DOHH2 (cell line): Measurements from ENCODE around the gene ANKS1B.

ENCODE experiments used
- H3F3A ChIP-seq: fragments of 200-600 bp; sonication (generic), shearing (Covaris generic); 2 replicates; pipeline ENCODE4 v1.6.0; 2016; ENCODE audit warnings: antibody characterized with exemption, mild to moderate bottlenecking; ENCODE audit not compliant: control insufficient read depth, insufficient read depth
- H3K27ac ChIP-seq: fragments of 200-600 bp; sonication (generic); 2 replicates; pipeline ENCODE4 v1.5.1; 2014; ENCODE audit warnings: low read depth, mild to moderate bottlenecking, low read length, moderate library complexity
- H3K27me3 ChIP-seq: fragments of 200-600 bp; sonication (generic); 2 replicates; pipeline ENCODE4 v1.6.1; 2014; ENCODE audit warnings: mild to moderate bottlenecking, low read length, mixed read lengths; ENCODE audit not compliant: control insufficient read depth
- H3K36me3 ChIP-seq: fragments of 200-600 bp; sonication (generic); 2 replicates; pipeline ENCODE4 v1.6.1; 2014; ENCODE audit warnings: mild to moderate bottlenecking, low read length, moderate library complexity, mixed read lengths; ENCODE audit not compliant: control insufficient read depth
- H3K4me1 ChIP-seq: fragments of 200-600 bp; sonication (generic); 2 replicates; pipeline ENCODE4 v1.6.1; 2014; ENCODE audit warnings: mild to moderate bottlenecking, low read length, mixed read lengths; ENCODE audit not compliant: control insufficient read depth
- H3K4me2 ChIP-seq: fragments of 200-600 bp; sonication (generic); 2 replicates; pipeline ENCODE4 v1.6.0; 2014; ENCODE audit warnings: mild to moderate bottlenecking, low read length, moderate library complexity
- H3K4me3 ChIP-seq: fragments of 200-600 bp; sonication (generic); 2 replicates; pipeline ENCODE4 v1.5.1; 2014; ENCODE audit warnings: mild to moderate bottlenecking, low read length, mixed read lengths
- H3K79me2 ChIP-seq: fragments of 200-600 bp; sonication (generic); 2 replicates; pipeline ENCODE4 v1.6.1; 2014; ENCODE audit warnings: mild to moderate bottlenecking, low read length, mixed read lengths; ENCODE audit not compliant: control insufficient read depth
- H3K9me2 ChIP-seq: fragments of 200-600 bp; sonication (generic); replicated peaks from 2 replicates; pipeline ENCODE4 v1.6.1; 2014; ENCODE audit warnings: mild to moderate bottlenecking, low read length, mixed read lengths; ENCODE audit not compliant: control insufficient read depth
- H3K9me3 ChIP-seq: fragments of 200-600 bp; sonication (generic); 2 replicates; pipeline ENCODE4 v1.6.1; 2014; ENCODE audit warnings: antibody characterized with exemption, low read length, mixed read lengths; ENCODE audit not compliant: control insufficient read depth, insufficient read depth
- H4K20me1 ChIP-seq: fragments of 200-600 bp; sonication (generic); 2 replicates; pipeline ENCODE4 v1.6.0; 2014; ENCODE audit warnings: low read depth, mild to moderate bottlenecking, antibody characterized with exemption, low read length, moderate library complexity; ENCODE audit not compliant: control insufficient read depth, insufficient read depth
- CTCF ChIP-seq: fragments of 200-600 bp; sonication (generic); IDR thresholded peaks from one replicate; pipeline ENCODE4 v1.5.1; 2014; ENCODE audit warnings: antibody characterized with exemption, mild to moderate bottlenecking, low read depth, low read length; ENCODE audit not compliant: poor library complexity, severe bottlenecking
- EZH2phosphoT487 ChIP-seq: fragments of 200-600 bp; sonication (generic); IDR thresholded peaks from 2 replicates; pipeline ENCODE4 v1.6.1; 2017; ENCODE audit warnings: borderline replicate concordance, mild to moderate bottlenecking, antibody characterized with exemption, low read length, moderate library complexity, mixed read lengths

ANKS1B gene

GRCh38 chr12:99260456-99260996, 724.2 kb downstream of the ANKS1B start:
- Histone ChIP-seq H3K79me2 (no peaks in the 10 kb centered on the region), H3K9me3 (no peaks in the 10 kb centered on the region), H3K4me3 (no peak overlapping the region), H3K4me2 (no peak overlapping the region), H4K20me1 (no peaks in the 10 kb centered on the region), H3K9me2 (no peaks in the 10 kb centered on the region), H3K36me3 (no peaks in the 10 kb centered on the region), H3K4me1 (no peaks in the 10 kb centered on the region), H3K27ac (no peak overlapping the region), H3F3A (no peaks in the 10 kb centered on the region), H3K27me3 (no peaks in the 10 kb centered on the region)
- TF ChIP-seq CTCF (no peak), EZH2phosphoT487 (no peak)

- H3K79me2 ChIP-seq: no peaks in the 10 kb centered on the region
- H3K4me3 ChIP-seq: no peak overlapping the region
- no peaks in the 10 kb centered on the region for H3K9me2 ChIP-seq
- H3K9me3 ChIP-seq: no peaks in the 10 kb centered on the region
- no peaks in the 10 kb centered on the region for H3K27me3 ChIP-seq
- H3K4me1 ChIP-seq: no peaks in the 10 kb centered on the region
- H3K36me3 ChIP-seq: no peaks in the 10 kb centered on the region
- H3K4me2 ChIP-seq: no peak overlapping the region
- H4K20me1 ChIP-seq: no peaks in the 10 kb centered on the region
- no peak overlapping the region for H3K27ac ChIP-seq
- TF ChIP-seq EZH2phosphoT487 (no peak), CTCF (no peak)
- no peaks in the 10 kb centered on the region for H3F3A ChIP-seq
Observed at GRCh38 chr12:99259040-99259934, 725.4 kb downstream of the ANKS1B start.

GRCh38 chr12:99257672-99258071, 727.1 kb downstream of the ANKS1B start:
- no peaks in the 10 kb centered on the region for H3K79me2 ChIP-seq
- no peaks in the 10 kb centered on the region for H3K36me3 ChIP-seq
- no peak overlapping the region for H3K27ac ChIP-seq
- H3K4me2 ChIP-seq: no peak overlapping the region
- no peaks in the 10 kb centered on the region for H4K20me1 ChIP-seq
- TF ChIP-seq CTCF: no peak
- TF ChIP-seq EZH2phosphoT487: no peak
- H3K27me3 ChIP-seq: no peaks in the 10 kb centered on the region
- no peaks in the 10 kb centered on the region for H3K9me3 ChIP-seq
- H3K4me3 ChIP-seq: no peak overlapping the region
- no peaks in the 10 kb centered on the region for H3K9me2 ChIP-seq
- no peaks in the 10 kb centered on the region for H3F3A ChIP-seq
- peaks cover 7% of the 10 kb centered on the region for H3K4me1 ChIP-seq
